ENCODE data around the gene CUX1.

Gene CUX1

DNA sequence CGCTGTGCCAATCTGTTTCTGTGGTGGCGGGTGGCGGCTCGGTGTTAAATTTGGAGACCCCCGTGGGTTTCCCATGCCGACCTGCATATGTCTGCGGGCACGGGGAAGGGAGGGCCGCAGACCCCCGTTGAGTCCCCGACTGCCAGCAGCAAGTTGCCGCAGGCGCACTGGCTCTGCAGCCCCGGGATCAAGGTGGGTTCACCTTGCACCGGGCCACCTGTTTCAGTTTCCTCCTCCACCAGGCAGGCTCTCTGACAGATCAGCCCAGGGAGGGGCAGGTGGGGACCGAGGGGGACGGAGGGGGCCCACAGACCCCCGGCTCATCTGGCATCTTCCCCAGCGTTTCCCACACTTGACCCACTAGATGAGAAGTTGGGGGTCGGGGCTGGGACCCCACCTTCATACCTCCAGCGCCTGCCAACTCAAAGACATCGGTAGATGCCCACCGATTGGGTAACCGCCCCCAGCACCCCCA lies 95.9 kb downstream of the CUX1 start:
- no peak for ATAC-seq (ENCODE audit: low read depth)
- TF ChIP-seq, protein P1, sequence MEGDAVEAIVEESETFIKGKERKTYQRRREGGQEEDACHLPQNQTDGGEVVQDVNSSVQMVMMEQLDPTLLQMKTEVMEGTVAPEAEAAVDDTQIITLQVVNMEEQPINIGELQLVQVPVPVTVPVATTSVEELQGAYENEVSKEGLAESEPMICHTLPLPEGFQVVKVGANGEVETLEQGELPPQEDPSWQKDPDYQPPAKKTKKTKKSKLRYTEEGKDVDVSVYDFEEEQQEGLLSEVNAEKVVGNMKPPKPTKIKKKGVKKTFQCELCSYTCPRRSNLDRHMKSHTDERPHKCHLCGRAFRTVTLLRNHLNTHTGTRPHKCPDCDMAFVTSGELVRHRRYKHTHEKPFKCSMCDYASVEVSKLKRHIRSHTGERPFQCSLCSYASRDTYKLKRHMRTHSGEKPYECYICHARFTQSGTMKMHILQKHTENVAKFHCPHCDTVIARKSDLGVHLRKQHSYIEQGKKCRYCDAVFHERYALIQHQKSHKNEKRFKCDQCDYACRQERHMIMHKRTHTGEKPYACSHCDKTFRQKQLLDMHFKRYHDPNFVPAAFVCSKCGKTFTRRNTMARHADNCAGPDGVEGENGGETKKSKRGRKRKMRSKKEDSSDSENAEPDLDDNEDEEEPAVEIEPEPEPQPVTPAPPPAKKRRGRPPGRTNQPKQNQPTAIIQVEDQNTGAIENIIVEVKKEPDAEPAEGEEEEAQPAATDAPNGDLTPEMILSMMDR (IDR thresholded peaks at IDR 0.05; ENCODE audit: poor library complexity, severe bottlenecking) = no peak
- Histone ChIP-seq H3K27me3 (ENCODE audit: insufficient read depth, poor library complexity, severe bottlenecking) (no peaks in the 10 kb centered on the region), H3K4me1 (ENCODE audit: insufficient read depth, poor library complexity, severe bottlenecking) (no peaks in the 10 kb centered on the region), H3K4me3 (ENCODE audit: severe bottlenecking) (no peak overlapping the region), H3K36me3 (ENCODE audit: low read depth) (0 out of 2 replicates have a peak, but pooled peaks cover 6% of the 10 kb centered on the region), H3K27ac (ENCODE audit: poor library complexity, severe bottlenecking) (no peak overlapping the region), H3K9me3 (ENCODE audit: severe bottlenecking) (no peaks in the 10 kb centered on the region)
- DNase-seq (ENCODE audit: low spot score) = no peak

DNA sequence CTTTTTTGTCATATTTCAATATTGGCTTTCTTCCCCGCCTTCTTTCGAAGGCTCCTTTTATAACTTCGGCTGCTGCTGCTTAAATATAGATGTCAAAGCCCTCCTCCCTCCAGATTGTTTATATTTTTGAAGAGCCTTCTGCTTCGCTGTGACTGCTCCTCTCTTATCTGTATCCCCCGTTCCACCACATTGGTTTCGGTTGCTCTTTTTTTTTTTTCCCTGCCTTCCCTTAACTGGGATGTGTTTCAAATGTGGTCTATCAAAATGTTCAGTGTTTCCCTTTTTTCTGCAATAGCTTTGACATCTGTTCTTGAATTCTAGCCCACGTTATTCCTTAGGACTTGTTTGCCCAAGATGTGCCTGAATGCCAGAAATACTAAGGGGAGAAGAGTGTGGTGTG lies 96.4 kb downstream of the CUX1 start:
- Histone ChIP-seq H3K27me3 (ENCODE audit: insufficient read depth, poor library complexity, severe bottlenecking) (no peaks in the 10 kb centered on the region), H3K27ac (ENCODE audit: poor library complexity, severe bottlenecking) (no peak overlapping the region), H3K4me1 (ENCODE audit: insufficient read depth, poor library complexity, severe bottlenecking) (no peaks in the 10 kb centered on the region), H3K9me3 (ENCODE audit: severe bottlenecking) (no peaks in the 10 kb centered on the region), H3K4me3 (ENCODE audit: severe bottlenecking) (no peak overlapping the region), H3K36me3 (ENCODE audit: low read depth) (0 out of 2 replicates have a peak, but pooled peaks cover 6% of the 10 kb centered on the region)
- TF ChIP-seq, protein P1 (IDR thresholded peaks at IDR 0.05; ENCODE audit: poor library complexity, severe bottlenecking) = no peak
- DNase-seq (ENCODE audit: low spot score) (no peak), ATAC-seq (ENCODE audit: low read depth) (no peak)

DNA sequence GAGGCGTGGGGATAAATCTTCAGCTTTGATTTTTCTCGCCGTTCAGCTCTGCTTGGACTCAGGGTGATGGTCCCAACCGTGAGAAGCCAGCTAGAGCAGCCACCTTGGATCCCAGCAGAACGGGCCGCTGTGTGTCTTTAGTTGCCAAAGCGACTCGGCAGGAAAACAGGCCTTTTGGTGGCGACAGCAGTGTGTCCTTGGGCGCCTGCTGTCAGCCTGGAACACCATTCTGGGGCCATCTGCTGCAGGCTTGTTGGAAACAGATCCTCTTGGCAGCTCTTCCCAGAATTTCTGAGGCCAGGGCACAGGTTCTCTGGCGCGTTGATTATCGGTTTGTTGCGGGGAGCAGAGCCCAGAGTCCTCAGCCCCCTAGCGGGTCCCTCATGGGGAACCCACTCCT lies 97.6 kb downstream of the CUX1 start:
- Histone ChIP-seq H3K4me3 (ENCODE audit: severe bottlenecking) (no peak overlapping the region), H3K27me3 (ENCODE audit: insufficient read depth, poor library complexity, severe bottlenecking) (no peaks in the 10 kb centered on the region), H3K9me3 (ENCODE audit: severe bottlenecking) (no peaks in the 10 kb centered on the region), H3K36me3 (ENCODE audit: low read depth) (0 out of 2 replicates have a peak, but pooled peaks cover 6% of the 10 kb centered on the region), H3K4me1 (ENCODE audit: insufficient read depth, poor library complexity, severe bottlenecking) (no peaks in the 10 kb centered on the region), H3K27ac (ENCODE audit: poor library complexity, severe bottlenecking) (no peak overlapping the region)
- TF ChIP-seq, protein P1 (IDR thresholded peaks at IDR 0.05; ENCODE audit: poor library complexity, severe bottlenecking) = no peak
- DNase-seq (ENCODE audit: low spot score) (no peak), ATAC-seq (ENCODE audit: low read depth) (no peak)

DNA sequence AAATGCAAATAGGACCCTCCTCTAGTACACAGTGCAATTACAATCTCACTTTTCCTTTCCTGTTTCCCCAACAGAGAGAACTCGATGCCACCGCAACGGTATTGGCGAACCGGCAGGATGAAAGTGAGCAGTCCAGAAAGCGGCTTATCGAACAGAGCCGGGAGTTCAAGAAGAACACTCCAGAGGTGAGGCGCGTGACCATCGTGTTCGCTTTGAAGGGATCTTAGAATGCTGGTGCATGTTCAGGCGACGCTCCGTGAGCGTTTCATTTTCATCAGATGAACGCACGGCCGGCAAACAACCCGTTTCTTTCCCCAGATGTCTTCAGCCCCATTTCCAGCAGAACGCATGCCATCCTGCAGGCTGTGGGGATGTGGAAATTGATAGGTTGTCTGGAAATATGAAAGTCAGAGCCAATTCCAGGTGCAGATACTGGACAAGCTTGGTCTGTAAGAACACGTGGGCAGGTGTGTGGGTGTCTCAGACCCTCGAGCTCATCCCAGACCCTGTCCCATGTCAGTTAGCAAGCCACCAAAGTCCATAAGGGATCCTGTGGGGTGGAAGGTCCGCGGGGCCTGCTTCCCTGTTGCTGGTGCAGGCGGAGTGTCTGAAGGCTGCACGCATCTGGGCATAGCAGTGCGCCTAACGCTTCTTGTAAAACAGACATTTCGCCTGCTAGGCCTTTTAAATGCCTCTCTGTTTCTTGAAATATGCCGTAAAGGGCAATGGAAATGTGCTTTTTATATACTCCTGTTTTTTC lies 98.8 kb downstream of the CUX1 start:
- Histone ChIP-seq H3K27ac (ENCODE audit: poor library complexity, severe bottlenecking) (no peak overlapping the region), H3K36me3 (ENCODE audit: low read depth) (0 out of 2 replicates have a peak, but pooled peaks cover 6% of the 10 kb centered on the region), H3K4me3 (ENCODE audit: severe bottlenecking) (no peak overlapping the region), H3K4me1 (ENCODE audit: insufficient read depth, poor library complexity, severe bottlenecking) (no peaks in the 10 kb centered on the region), H3K27me3 (ENCODE audit: insufficient read depth, poor library complexity, severe bottlenecking) (no peaks in the 10 kb centered on the region), H3K9me3 (ENCODE audit: severe bottlenecking) (no peaks in the 10 kb centered on the region)
- ATAC-seq (ENCODE audit: low read depth) (no peak), DNase-seq (ENCODE audit: low spot score) (no peak)
- TF ChIP-seq, protein P1 (IDR thresholded peaks at IDR 0.05; ENCODE audit: poor library complexity, severe bottlenecking) = no peak

DNA sequence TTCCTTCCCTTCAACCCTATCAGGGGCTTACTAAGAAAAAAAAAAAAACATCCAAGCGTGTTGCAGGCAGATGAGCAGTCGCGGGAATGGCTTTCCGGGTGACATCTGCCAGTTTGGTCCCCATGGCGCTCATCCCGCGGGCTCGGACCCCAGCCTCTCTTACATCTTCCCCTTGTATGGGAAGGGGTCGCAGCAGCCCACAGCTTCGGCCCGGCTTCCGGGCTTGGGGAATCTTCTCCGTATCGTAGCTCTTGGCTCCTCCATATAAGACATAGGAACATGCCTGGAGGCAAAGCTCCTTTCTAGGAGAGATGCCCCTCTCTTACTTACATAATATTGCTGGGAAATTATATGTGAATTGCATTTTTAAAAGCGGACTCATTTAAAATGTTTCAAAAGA lies 99.5 kb downstream of the CUX1 start:
- Histone ChIP-seq H3K4me3 (ENCODE audit: severe bottlenecking) (no peak overlapping the region), H3K27me3 (ENCODE audit: insufficient read depth, poor library complexity, severe bottlenecking) (no peaks in the 10 kb centered on the region), H3K27ac (ENCODE audit: poor library complexity, severe bottlenecking) (no peak overlapping the region), H3K9me3 (ENCODE audit: severe bottlenecking) (no peaks in the 10 kb centered on the region), H3K4me1 (ENCODE audit: insufficient read depth, poor library complexity, severe bottlenecking) (no peaks in the 10 kb centered on the region), H3K36me3 (ENCODE audit: low read depth) (0 out of 2 replicates have a peak, but pooled peaks cover 6% of the 10 kb centered on the region)
- TF ChIP-seq, protein P1 (IDR thresholded peaks at IDR 0.05; ENCODE audit: poor library complexity, severe bottlenecking) = no peak
- DNase-seq (ENCODE audit: low spot score) = no peak
- no peak for ATAC-seq (ENCODE audit: low read depth)

Data from RWPE2 (cell line).